C4-2B (cell line): ENCODE measurements around the gene KCNAB3.

Source experiments
- CTCF ChIP-seq: fragments of 450-650 bp; conservative IDR thresholded peaks from 2 replicates; pipeline ENCODE4 v1.5.1; 2017; ENCODE audit warnings: mild to moderate bottlenecking
- ZFX ChIP-seq: fragments of 450-650 bp; IDR thresholded peaks from 2 replicates; pipeline ENCODE4 v1.6.1; 2017

- TF ChIP-seq CTCF (no peak), ZFX (no peak)
Measured at GRCh38 chr17:7910711-7911110, 18.9 kb downstream of the KCNAB3 start.
